ENCODE data around the gene MVK. TPM values are rescaled to one million over a fixed set of nuclear protein-coding genes. Genes with fewer than 3 reads are reported as not detected.
"Not testable (repeated sequence)": the region's sequence is repeated elsewhere in the genome, so short reads cannot be mapped to it uniquely, and the experiment has no call there.

MVK gene
- total RNA-seq, 4 donors from 2014 or later: 20.9 to 52.0 (median 30.5) TPM

GRCh38 chr12:109600481-109600880, 26.9 kb downstream of the MVK start:
- Histone ChIP-seq H3K9me3 (no peaks in the 10 kb centered on the region), H3K4me1 (peaks cover 0 to 13% (median 7%) of the 10 kb centered on the region in 4 donors), H3K27me3 (no peaks in the 10 kb centered on the region), H3K4me3 (no peak overlapping the region), H3K27ac (no peak overlapping the region), H3K36me3 (peaks cover 0 to 19% (median 0%) of the 10 kb centered on the region in 3 donors)
- no peak for DNase-seq (ENCODE audit: low spot score in 2 of 2)
- TF ChIP-seq CTCF (IDR thresholded peaks at IDR 0.05) (no peak), EP300 (IDR thresholded peaks at IDR 0.05) (no peak), POLR2A (IDR thresholded peaks at IDR 0.05) (no peak)
- 89 to 93% methylated on average over 2 of the region's 2 CpGs for WGBS, 2 donors

GRCh38 chr12:109600995-109601394, 27.4 kb downstream of the MVK start:
- Histone ChIP-seq H3K36me3 (peaks cover 0 to 14% (median 0%) of the 10 kb centered on the region in 3 donors), H3K9me3 (no peaks in the 10 kb centered on the region), H3K27me3 (no peaks in the 10 kb centered on the region), H3K4me1 (peaks cover 0 to 13% (median 7%) of the 10 kb centered on the region in 4 donors), H3K4me3 (no peak overlapping the region), H3K27ac (no peak overlapping the region)
- TF ChIP-seq EP300 (IDR thresholded peaks at IDR 0.05) (no peak), POLR2A (IDR thresholded peaks at IDR 0.05) (no peak), CTCF (IDR thresholded peaks at IDR 0.05) (no peak)
- no peak for DNase-seq (ENCODE audit: low spot score in 2 of 2)
- WGBS, 2 donors: 83 to 94% methylated on average over 8 of the region's 8 CpGs

- TF ChIP-seq CTCF (IDR thresholded peaks at IDR 0.05): no peak
- no peak for TF ChIP-seq EP300 (IDR thresholded peaks at IDR 0.05)
- no peak for TF ChIP-seq POLR2A (IDR thresholded peaks at IDR 0.05)
- Histone ChIP-seq H3K9me3 (no peaks in the 10 kb centered on the region), H3K27me3 (peaks cover 0 to 5% of the 10 kb centered on the region in 2 donors), H3K4me1 (peaks cover 0 to 19% (median 7%) of the 10 kb centered on the region in 4 donors), H3K27ac (no peak overlapping the region), H3K36me3 (peaks cover 0 to 8% (median 0%) of the 10 kb centered on the region in 3 donors), H3K4me3 (no peak overlapping the region)
- DNase-seq (ENCODE audit: low spot score in 2 of 2): no peak
- 88 to 91% methylated on average over 8 of the region's 8 CpGs for WGBS, 2 donors
Measured at GRCh38 chr12:109601557-109601956, 28.0 kb downstream of the MVK start.

DNA sequence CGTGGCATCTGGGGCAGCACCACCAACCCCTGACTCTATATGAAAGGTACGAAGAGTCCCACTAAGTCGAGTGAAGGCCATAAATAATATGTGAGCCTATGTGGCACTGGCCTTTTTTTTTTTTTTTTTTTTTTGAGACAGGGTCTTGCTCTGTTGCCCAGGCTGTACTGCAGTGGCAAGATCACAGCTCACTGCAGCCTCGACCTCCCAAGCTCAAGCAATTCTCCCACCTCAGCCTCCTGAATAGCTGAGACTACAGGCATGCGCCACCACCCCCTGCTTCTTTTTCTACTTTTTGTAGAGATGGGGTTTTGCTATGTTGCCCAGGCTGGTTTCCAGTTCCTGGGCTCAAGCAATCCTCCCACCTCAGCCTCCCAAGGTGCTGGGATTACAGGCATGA, 28.5 kb downstream of the MVK start:
- WGBS, 2 donors: 81 to 86% methylated on average over 5 of the region's 5 CpGs
- not testable (repeated sequence) for H3K4me3 ChIP-seq; H3K36me3 ChIP-seq; H3K27ac ChIP-seq; H3K9me3 ChIP-seq; DNase-seq (ENCODE audit: low spot score in 2 of 2); H3K27me3 ChIP-seq
- H3K4me1 ChIP-seq: peaks cover 0 to 23% (median 7%) of the 10 kb centered on the region in 4 donors

- H3K4me1 ChIP-seq: peaks cover 0 to 9% (median 0%) of the 10 kb centered on the region in 4 donors
- no peaks in the 10 kb centered on the region for H3K9me3 ChIP-seq
- WGBS, 2 donors: 88 to 90% methylated on average over 3 of the region's 3 CpGs
- no peaks in the 10 kb centered on the region for H3K36me3 ChIP-seq
- no peak for DNase-seq (ENCODE audit: low spot score in 2 of 2)
- no peak overlapping the region for H3K4me3 ChIP-seq
- no peak for TF ChIP-seq POLR2A (IDR thresholded peaks at IDR 0.05)
- TF ChIP-seq CTCF (IDR thresholded peaks at IDR 0.05): no peak
- TF ChIP-seq EP300 (IDR thresholded peaks at IDR 0.05): no peak
- no peak overlapping the region for H3K27ac ChIP-seq
- peaks cover 0 to 9% of the 10 kb centered on the region in 2 donors for H3K27me3 ChIP-seq
Measured at GRCh38 chr12:109604132-109604585, 30.6 kb downstream of the MVK start.

GRCh38 chr12:109605016-109605415, 31.4 kb downstream of the MVK start:
- no peaks in the 10 kb centered on the region for H3K9me3 ChIP-seq
- peaks cover 0 to 16% of the 10 kb centered on the region in 2 donors for H3K27me3 ChIP-seq
- DNase-seq (ENCODE audit: low spot score in 2 of 2): no peak
- 83 to 93% methylated on average over 5 of the region's 5 CpGs for WGBS, 2 donors
- peaks cover 0 to 9% (median 0%) of the 10 kb centered on the region in 4 donors for H3K4me1 ChIP-seq
- H3K36me3 ChIP-seq: no peaks in the 10 kb centered on the region
- no peak for TF ChIP-seq EP300 (IDR thresholded peaks at IDR 0.05)
- TF ChIP-seq CTCF (IDR thresholded peaks at IDR 0.05): no peak
- TF ChIP-seq POLR2A (IDR thresholded peaks at IDR 0.05): no peak
- no peak overlapping the region for H3K27ac ChIP-seq
- no peak overlapping the region for H3K4me3 ChIP-seq

Data from tibial nerve (tissue), 4 donors.